Keratinocyte (primary cell): ENCODE measurements around the gene USH2A.

Source experiments
- EZH2 ChIP-seq: IDR thresholded peaks from one replicate; pipeline ENCODE4 v1.6.1; 2012; ENCODE audit warnings: inconsistent platforms, mild to moderate bottlenecking, low read length, moderate library complexity
- TF ChIP-seq, protein P1 (sequence below), 3 experiments: IDR thresholded peaks in 1 of 3; conservative IDR thresholded peaks in 1 of 3; optimal IDR thresholded peaks in 1 of 3; 2 replicates in 2 of 3; 3 replicates in 1 of 3; pipeline versions ENCODE3 to v1.5.1; 2011; ENCODE audit warnings: low read length in 3 of 3, mild to moderate bottlenecking in 3 of 3, moderate library complexity in 2 of 3, control low read depth in 1 of 3, inconsistent platforms in 1 of 3; ENCODE audit not compliant: insufficient read depth in 2 of 3; ENCODE audit errors: extremely low read depth in 1 of 3

DNA sequence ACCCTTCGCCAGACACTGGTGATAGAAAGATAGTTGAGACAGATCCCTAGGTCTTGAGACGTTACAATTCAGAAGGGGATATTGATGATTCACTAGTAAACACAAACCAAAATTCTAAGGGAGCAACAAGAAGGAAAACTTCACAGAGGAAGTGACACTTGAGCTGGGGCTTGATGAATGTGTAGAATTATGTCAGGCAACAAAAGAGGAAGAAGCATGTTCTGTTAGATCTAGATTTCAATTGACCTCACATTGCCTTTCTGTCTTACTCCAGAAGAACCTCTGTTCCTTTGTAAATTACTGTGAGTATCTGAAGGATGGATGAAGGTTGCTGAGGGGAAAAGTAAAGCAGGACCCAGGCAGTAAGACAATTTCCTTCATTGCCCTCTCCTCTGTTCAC, 528.0 kb downstream of the USH2A start:
- TF ChIP-seq, protein P1, sequence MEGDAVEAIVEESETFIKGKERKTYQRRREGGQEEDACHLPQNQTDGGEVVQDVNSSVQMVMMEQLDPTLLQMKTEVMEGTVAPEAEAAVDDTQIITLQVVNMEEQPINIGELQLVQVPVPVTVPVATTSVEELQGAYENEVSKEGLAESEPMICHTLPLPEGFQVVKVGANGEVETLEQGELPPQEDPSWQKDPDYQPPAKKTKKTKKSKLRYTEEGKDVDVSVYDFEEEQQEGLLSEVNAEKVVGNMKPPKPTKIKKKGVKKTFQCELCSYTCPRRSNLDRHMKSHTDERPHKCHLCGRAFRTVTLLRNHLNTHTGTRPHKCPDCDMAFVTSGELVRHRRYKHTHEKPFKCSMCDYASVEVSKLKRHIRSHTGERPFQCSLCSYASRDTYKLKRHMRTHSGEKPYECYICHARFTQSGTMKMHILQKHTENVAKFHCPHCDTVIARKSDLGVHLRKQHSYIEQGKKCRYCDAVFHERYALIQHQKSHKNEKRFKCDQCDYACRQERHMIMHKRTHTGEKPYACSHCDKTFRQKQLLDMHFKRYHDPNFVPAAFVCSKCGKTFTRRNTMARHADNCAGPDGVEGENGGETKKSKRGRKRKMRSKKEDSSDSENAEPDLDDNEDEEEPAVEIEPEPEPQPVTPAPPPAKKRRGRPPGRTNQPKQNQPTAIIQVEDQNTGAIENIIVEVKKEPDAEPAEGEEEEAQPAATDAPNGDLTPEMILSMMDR (optimal IDR thresholded peaks at IDR 0.05 in 1 of 3, IDR thresholded peaks at IDR 0.05 in 1 of 3, conservative IDR thresholded peaks at IDR 0.05 in 1 of 3; ENCODE audit: extremely low read depth in 1 of 3, insufficient read depth in 2 of 3, low read length in 3 of 3) = no peak
- no peak for TF ChIP-seq EZH2
